PC-9 (cell line): Measurements from ENCODE around the gene NEUROD2. TPM values are rescaled to one million over a fixed set of nuclear protein-coding genes. Genes with fewer than 3 reads are reported as not detected.

Source experiments
- BruUV-seq: library from RNA; stranded (reverse); fragments of 400-500 nt; replicated peaks from 2 replicates; lab custom pipeline; 2021; lab: Mats Ljungman, UMichigan
- CTCF ChIA-PET: fragments of 300-600 bp; sonication (Branson Sonifier 250); formaldehyde crosslinking; loops from one replicate; lab custom pipeline; 2022; ENCODE audit warnings: antibody characterized with exemption; lab: Charles Lee
- POLR2A ChIA-PET: fragments of 300-600 bp; sonication (Branson Sonifier 250); formaldehyde crosslinking; loops from one replicate; lab custom pipeline; 2022; ENCODE audit warnings: antibody characterized with exemption; ENCODE audit not compliant: unreplicated experiment; lab: Charles Lee
- DNase-seq, 2 experiments: peaks; one replicate each; pipeline versions ENCODE4 v3.0.0 to v3.0.0-alpha.2; 2015 to 2022; ENCODE audit warnings: mixed read lengths in 1 of 2
- H2AFZ ChIP-seq: fragments of 200-600 bp; sonication (generic); 2 replicates; pipeline ENCODE4 v1.8.1; 2017; ENCODE audit warnings: antibody characterized with exemption
- H3F3A ChIP-seq: fragments of 200-600 bp; sonication (generic); 2 replicates; pipeline ENCODE4 v1.8.1; 2017; ENCODE audit warnings: antibody characterized with exemption, mild to moderate bottlenecking, low read depth; ENCODE audit not compliant: insufficient read depth
- H3K27ac ChIP-seq: fragments of 200-600 bp; sonication (generic); 2 replicates; pipeline ENCODE4 v1.6.1; 2016; ENCODE audit warnings: mixed run types
- H3K27me3 ChIP-seq: fragments of 200-600 bp; sonication (generic); 2 replicates; pipeline ENCODE4 v1.6.1; 2016; ENCODE audit warnings: low read depth, mixed run types; ENCODE audit not compliant: insufficient read depth
- H3K36me3 ChIP-seq: fragments of 200-600 bp; sonication (generic); 2 replicates; pipeline ENCODE4 v1.6.1; 2016; ENCODE audit warnings: low read depth, mixed run types
- H3K4me1 ChIP-seq: fragments of 200-600 bp; sonication (generic); replicated peaks from 2 replicates; pipeline ENCODE4 v1.6.1; 2016; ENCODE audit warnings: mixed run types; ENCODE audit not compliant: insufficient read depth
- H3K4me2 ChIP-seq: fragments of 200-600 bp; sonication (generic); 2 replicates; pipeline ENCODE4 v1.6.1; 2017; ENCODE audit warnings: mixed run types
- H3K4me3 ChIP-seq: fragments of 200-600 bp; sonication (generic); 2 replicates; pipeline ENCODE4 v1.6.1; 2016; ENCODE audit warnings: mixed run types
- H3K79me2 ChIP-seq: fragments of 200-600 bp; sonication (generic); 2 replicates; pipeline ENCODE4 v1.6.1; 2017; ENCODE audit warnings: low read depth, mixed run types
- H3K9me2 ChIP-seq: fragments of 200-600 bp; sonication (generic); 2 replicates; pipeline ENCODE4 v1.8.1; 2017; ENCODE audit warnings: mild to moderate bottlenecking; ENCODE audit not compliant: insufficient read depth
- H3K9me3 ChIP-seq: fragments of 200-600 bp; sonication (generic); 2 replicates; pipeline ENCODE4 v1.8.1; 2016; ENCODE audit warnings: low read depth; ENCODE audit not compliant: insufficient read depth
- H4K20me1 ChIP-seq: fragments of 200-600 bp; sonication (generic); 2 replicates; pipeline ENCODE4 v1.8.1; 2017; ENCODE audit not compliant: insufficient read depth
- CTCF ChIP-seq: fragments of 200-600 bp; sonication (generic); conservative IDR thresholded peaks from 2 replicates; pipeline ENCODE4 v1.6.1; 2017; ENCODE audit warnings: mixed run types, antibody characterized with exemption, mild to moderate bottlenecking, moderate library complexity
- EZH2 ChIP-seq: fragments of 200-600 bp; sonication (generic); IDR thresholded peaks from 2 replicates; pipeline ENCODE4 v1.8.0; 2017; ENCODE audit warnings: antibody characterized with exemption, low read depth
- intact Hi-C: fragments of 100-400 bp; cut with micrococcal nuclease; formaldehyde crosslinking; loops from one replicate; pipeline ENCODE4 v1.10.0; 2022; ENCODE audit not compliant: unreplicated experiment
- total RNA-seq: library from RNA; stranded (reverse); gene quantifications from 2 replicates; pipeline ENCODE4 v1.2.3, GENCODE V29; 2021

NEUROD2 gene
- total RNA-seq, 1 experiment from 2014 or later: not detected

DNA sequence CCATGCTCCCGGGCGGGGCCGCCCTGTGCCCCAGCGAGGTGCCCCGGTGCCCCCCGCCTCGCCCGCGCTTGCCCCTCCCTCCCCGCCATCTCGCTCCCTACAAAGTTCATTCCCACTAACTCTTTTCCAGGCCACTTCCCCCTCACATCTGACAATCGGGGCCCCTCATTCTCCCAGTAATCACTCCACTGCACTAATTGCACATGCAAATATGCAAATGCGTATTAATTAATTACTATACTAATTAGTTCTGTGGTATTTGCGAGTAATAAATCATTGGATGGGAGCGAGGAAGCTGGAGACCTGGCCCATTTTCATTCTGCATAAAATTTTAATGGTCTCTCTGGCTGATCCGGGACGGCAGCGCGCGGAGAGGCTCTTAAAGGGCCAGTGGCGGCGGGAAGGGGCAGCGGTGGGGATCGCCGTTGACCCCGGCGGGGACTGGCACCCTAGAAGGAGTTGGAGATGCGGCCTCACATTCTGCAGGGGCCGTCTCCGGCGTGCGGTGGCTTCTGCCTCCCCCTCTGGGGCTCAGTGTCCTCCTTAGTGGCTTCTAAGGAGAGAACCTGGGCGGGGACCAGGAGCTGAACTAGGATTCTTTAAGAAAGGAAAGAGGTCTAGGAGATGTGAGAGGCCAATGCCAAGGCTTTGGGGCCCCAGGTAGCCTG is 10.7 kb upstream of the NEUROD2 start:
- Histone ChIP-seq H3K27me3 (peaks cover 17% of the 10 kb centered on the region; the same call in 1 of the 2 replicates), H4K20me1 (no peaks in the 10 kb centered on the region), H3F3A (peaks cover 30% of the 10 kb centered on the region), H3K79me2 (no peaks in the 10 kb centered on the region), H3K27ac (no peak overlapping the region), H3K4me3 (peak overlapping the region; percentile 65), H3K4me2 (peak overlapping the region; percentile 86), H2AFZ (peak overlapping the region; percentile 85), H3K9me2 (no peaks in the 10 kb centered on the region), H3K36me3 (no peaks in the 10 kb centered on the region), H3K4me1 (0 out of 2 replicates have a peak, but pooled peaks cover 4% of the 10 kb centered on the region), H3K9me3 (no peaks in the 10 kb centered on the region)
- intact Hi-C loops: no loop called here
- POLR2A ChIA-PET: interaction anchor here (0.7 kb wide), 1 partner anchor 609 kb away, joined by 5 read pairs; no protein-coding TSS in a partner anchor
- peak in 1 of 2 experiments; percentile 18 for DNase-seq
- TF ChIP-seq CTCF (no peak), EZH2 (no peak)
- no TSS peak for BruUV-seq
- CTCF ChIA-PET: interaction anchor here (0.6 kb wide), 2 partner anchors 71 to 144 kb away, joined by 3 to 5 read pairs; no protein-coding TSS in a partner anchor

DNA sequence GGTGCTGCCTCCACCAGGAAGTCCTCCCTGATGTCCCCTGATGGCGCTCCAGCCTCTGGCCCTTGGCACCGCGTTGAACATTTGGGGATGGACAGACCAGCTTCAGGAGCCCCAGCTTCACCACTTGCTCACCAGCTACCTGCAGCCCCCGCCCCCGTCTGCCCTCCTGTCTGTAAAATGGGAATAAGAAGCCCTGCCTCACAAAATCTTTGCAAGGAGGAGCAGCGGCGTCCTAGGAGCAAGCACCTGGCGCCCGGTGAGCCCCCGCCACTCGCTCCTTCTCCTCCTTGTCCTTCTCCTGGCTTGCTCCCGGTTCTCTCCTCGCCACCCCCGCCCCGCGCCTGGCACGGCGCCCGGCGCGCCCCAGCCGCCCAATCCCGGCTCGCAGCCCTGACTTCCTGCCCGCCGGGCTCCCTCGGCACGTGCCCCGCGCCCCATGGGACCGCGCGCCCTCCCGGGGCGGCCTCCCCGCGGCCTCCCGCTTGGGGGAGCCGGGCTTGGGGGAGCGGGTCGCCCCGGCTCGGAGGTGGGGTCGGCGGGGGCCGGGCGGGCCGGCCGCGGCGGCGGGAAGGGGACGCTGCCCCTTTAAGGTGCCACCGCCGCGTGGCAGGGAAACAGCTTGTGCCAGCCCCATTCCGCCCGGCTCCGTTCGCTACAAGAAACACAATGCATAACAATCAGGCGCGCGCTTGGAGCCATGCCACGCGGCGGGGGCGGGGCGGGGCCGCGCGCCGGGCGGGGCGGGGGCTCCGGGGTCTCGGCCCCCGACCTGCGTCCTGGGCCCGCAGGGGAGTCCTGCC is 9.9 kb upstream of the NEUROD2 start:
- no peaks in the 10 kb centered on the region for H3K9me2 ChIP-seq
- H4K20me1 ChIP-seq: no peaks in the 10 kb centered on the region
- H2AFZ ChIP-seq: no peak overlapping the region; the same call in 1 of the 2 replicates
- TF ChIP-seq EZH2 (no peak), CTCF (no peak)
- POLR2A ChIA-PET: interaction anchor here (0.6 to 0.7 kb wide), 2 partner anchors 122 to 666 kb away, joined by 3 to 5 read pairs; no protein-coding TSS in a partner anchor
- intact Hi-C loops: no loop called here
- H3K27ac ChIP-seq: no peak overlapping the region
- CTCF ChIA-PET: no interaction called here
- peak overlapping the region; percentile 86 for H3K4me2 ChIP-seq
- no peaks in the 10 kb centered on the region for H3K4me1 ChIP-seq
- BruUV-seq: no TSS peak
- peak overlapping the region; percentile 65; the same call in 1 of the 2 replicates for H3K4me3 ChIP-seq
- no peaks in the 10 kb centered on the region for H3K79me2 ChIP-seq
- peaks cover 25% of the 10 kb centered on the region for H3F3A ChIP-seq
- no peaks in the 10 kb centered on the region for H3K36me3 ChIP-seq
- peaks cover 17% of the 10 kb centered on the region; the same call in 1 of the 2 replicates for H3K27me3 ChIP-seq
- H3K9me3 ChIP-seq: no peaks in the 10 kb centered on the region
- DNase-seq: peak; percentile 43 to 77

GRCh38 chr17:39617100-39617445 is 9.4 kb upstream of the NEUROD2 start:
- no peak overlapping the region for H2AFZ ChIP-seq
- POLR2A ChIA-PET: no interaction called here
- no peaks in the 10 kb centered on the region for H3K9me3 ChIP-seq
- no peak overlapping the region for H3K27ac ChIP-seq
- no TSS peak for BruUV-seq
- no peaks in the 10 kb centered on the region for H4K20me1 ChIP-seq
- CTCF ChIA-PET: no interaction called here
- H3K36me3 ChIP-seq: no peaks in the 10 kb centered on the region
- no peak for TF ChIP-seq EZH2
- TF ChIP-seq CTCF: no peak
- no peaks in the 10 kb centered on the region for H3K79me2 ChIP-seq
- peaks cover 19% of the 10 kb centered on the region for H3F3A ChIP-seq
- H3K27me3 ChIP-seq: peaks cover 17% of the 10 kb centered on the region; the same call in 1 of the 2 replicates
- intact Hi-C loops: no loop called here
- H3K4me3 ChIP-seq: no peak overlapping the region; the same call in 1 of the 2 replicates
- no peak for DNase-seq
- H3K9me2 ChIP-seq: no peaks in the 10 kb centered on the region
- no peaks in the 10 kb centered on the region for H3K4me1 ChIP-seq
- H3K4me2 ChIP-seq: peak overlapping the region; percentile 86
